Motor neuron (in vitro differentiated cells): ENCODE results near the gene CYP4F8. TPM values are rescaled to one million over a fixed set of nuclear protein-coding genes. Genes with fewer than 3 reads are reported as not detected.
"Not testable (repeated sequence)": the region's sequence is repeated elsewhere in the genome, so short reads cannot be mapped to it uniquely, and the experiment has no call there.

Experiments used
- ATAC-seq, 8 experiments: fragments of 200-7000 bp; cut with Tn5 transposase; replicated peaks in 6 of 8; 2 replicates each; pipeline ENCODE4 v1.8.0; 2021; ENCODE audit warnings: mild to moderate bottlenecking in 8 of 8, moderate library complexity in 8 of 8
- H3K27ac ChIP-seq, 2 donors: fragments of 250-450 bp; sonication (Bioruptor Pico); 2 replicates each; pipeline ENCODE4 v1.9.0; 2021; ENCODE audit warnings: antibody characterized with exemption in 2 of 2, mild to moderate bottlenecking in 2 of 2, moderate library complexity in 1 of 2
- H3K4me1 ChIP-seq, 2 donors: fragments of 250-450 bp; sonication (Bioruptor Pico); replicated peaks in 1 of 2; 2 replicates each; pipeline ENCODE4 v1.6.1; 2021; ENCODE audit warnings: antibody characterized with exemption in 2 of 2, mild to moderate bottlenecking in 2 of 2, moderate library complexity in 1 of 2
- H3K4me3 ChIP-seq, 5 donors: fragments of 250-450 bp; sonication (Bioruptor Pico); 2 replicates each; pipeline ENCODE4 v1.9.0; 2021; ENCODE audit warnings: antibody characterized with exemption in 5 of 5, mild to moderate bottlenecking in 5 of 5, moderate library complexity in 4 of 5
- WGBS, 10 experiments: fragments of 450-650 bp; shearing (Covaris generic); methylation state at CpG; one replicate each; pipeline ENCODE4 v1.0.0; 2022; 5-methylcytosine and 5-hydroxymethylcytosine counted together
- in situ Hi-C, 9 experiments: fragments of 400-800 bp; cut with MboI; loops; one replicate each; pipeline ENCODE4 v1.15.0; 2021; ENCODE audit warnings: low sequenced_read_pairs in 9 of 9, low pct_unique_long_range_greater_than_20kb in 2 of 9; ENCODE audit not compliant: unreplicated experiment in 9 of 9
- total RNA-seq, 8 experiments: library from RNA; unstranded; fragments of 300-600 nt; gene quantifications; 2 replicates each; pipeline versions ENCODE4 v1.2.3 to v1.2.4, GENCODE V29; 2022

CYP4F8 gene
- total RNA-seq, 8 experiments from 2014 or later: 0.29 to 1.1 (median 0.81) TPM; not detected in 3

DNA sequence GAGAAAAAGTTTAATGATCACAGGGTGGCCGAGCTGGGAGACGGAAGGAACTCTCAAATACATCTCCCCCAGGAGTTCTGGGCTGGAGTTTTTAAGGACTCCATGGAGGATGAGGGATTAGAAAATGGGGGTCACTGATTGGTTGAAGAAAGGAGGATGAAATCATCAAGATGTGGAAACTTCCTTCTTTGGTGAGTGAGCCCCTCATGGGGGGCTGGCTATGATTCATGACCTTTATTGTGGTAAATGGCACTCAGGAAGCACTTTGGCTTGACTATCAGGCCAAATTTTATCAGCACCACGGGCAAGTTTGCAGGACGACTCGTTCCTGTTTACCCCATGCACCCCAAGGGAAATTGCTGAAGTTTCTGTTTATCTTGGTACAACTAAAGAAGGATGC is 22.5 kb upstream of the CYP4F8 start:
- in situ Hi-C loops, ATAC-seq, H3K27ac ChIP-seq, H3K4me1 ChIP-seq, H3K4me3 ChIP-seq: not testable (repeated sequence)
- 0 to 21% (median 6%) methylated on average over 2 of the region's 5 CpGs; no CpG with 5 or more reads in 6 of the 10 experiments for WGBS, 10 experiments

DNA sequence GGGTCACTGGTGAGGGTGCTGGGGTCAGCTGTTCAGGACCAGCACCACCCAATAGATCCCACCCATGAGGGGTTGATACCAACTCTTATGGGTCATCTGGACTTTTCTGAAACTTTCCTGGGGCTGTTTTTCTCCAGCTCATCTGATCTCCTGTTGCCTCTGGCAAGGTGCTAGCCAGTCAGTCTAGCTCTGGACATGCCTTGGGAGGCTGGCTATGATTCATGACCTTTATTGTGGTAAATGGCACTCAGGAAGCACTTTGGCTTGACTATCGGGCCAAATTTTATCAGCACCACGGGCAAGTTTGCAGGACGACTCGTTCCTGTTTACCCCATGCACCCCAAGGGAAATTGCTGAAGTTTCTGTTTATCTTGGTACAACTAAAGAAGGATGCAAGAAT is 21.3 kb upstream of the CYP4F8 start:
- H3K4me3 ChIP-seq, H3K4me1 ChIP-seq, H3K27ac ChIP-seq, ATAC-seq, in situ Hi-C loops: not testable (repeated sequence)
- 8% methylated on average over 2 of the region's 4 CpGs; no CpG with 5 or more reads in 9 of the 10 experiments for WGBS, 10 experiments

- WGBS, 10 experiments: 0 to 50% (median 17%) methylated on average over 1 to 6 of the region's 6 CpGs; no CpG with 5 or more reads in 2 of the 10 experiments
- H3K4me3 ChIP-seq: no peak overlapping the region
- no peak for ATAC-seq
- in situ Hi-C loops: no loop called here
- no peak overlapping the region for H3K27ac ChIP-seq
- no peaks in the 10 kb centered on the region for H3K4me1 ChIP-seq
Measured at GRCh38 chr19:15595069-15595468, 19.9 kb upstream of the CYP4F8 start.

DNA sequence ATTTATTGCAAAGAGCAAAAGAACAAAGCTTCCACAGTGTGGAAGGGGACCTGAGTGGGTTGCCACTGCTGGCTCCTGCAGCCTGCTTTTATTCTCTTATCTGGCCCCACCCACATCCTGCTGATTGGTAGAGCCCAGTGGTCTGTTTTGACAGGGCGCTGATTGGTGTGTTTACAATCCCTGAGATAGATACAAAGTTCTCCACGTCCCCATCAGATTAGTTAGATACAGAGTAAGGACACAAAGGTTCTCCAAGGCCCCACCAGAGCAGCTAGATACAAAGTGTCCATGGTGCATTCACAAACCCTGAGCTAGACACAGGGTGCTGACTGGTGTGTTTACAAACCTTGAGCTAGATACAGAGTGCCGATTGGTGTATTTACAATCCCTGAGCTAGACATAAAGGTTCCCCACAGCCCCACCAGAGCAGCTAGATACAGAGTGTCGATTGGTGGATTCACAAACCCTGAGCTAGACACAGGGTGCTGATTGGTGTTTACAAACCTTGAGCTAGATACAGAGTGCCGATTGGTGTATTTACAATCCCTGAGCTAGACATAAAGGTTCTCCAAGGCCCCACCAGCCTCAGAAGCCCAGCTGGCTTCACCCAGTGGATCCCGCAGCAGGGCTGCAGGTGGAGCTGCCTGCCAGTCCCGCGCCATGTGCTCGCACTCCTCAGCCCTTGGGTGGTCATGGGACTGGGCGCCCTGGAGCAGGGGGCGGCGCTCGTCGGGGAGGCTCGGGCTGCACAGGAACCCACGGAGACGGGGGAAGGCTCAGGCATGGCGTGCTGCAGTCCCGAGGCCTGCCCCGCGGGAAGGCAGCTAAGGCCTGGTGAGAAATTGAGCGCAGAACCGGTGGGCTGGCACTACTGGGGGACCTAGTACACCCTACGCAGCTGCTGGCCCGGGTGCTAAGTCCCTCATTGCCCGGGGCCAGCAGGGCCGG is 6.8 kb upstream of the CYP4F8 start:
- not testable (repeated sequence) for H3K27ac ChIP-seq, H3K4me3 ChIP-seq, H3K4me1 ChIP-seq, ATAC-seq
- in situ Hi-C loops: loop anchor here in 1 of 9 experiments (25.0 kb wide), 1 partner anchor 579 kb away; the partner anchor contains the start of genes AP1M1 and FAM32A
- WGBS, 10 experiments: 12 to 80% (median 64%) methylated on average over 2 to 6 of the region's 27 CpGs; no CpG with 5 or more reads in 7 of the 10 experiments

- Histone ChIP-seq H3K4me1 (no peaks in the 10 kb centered on the region), H3K4me3 (no peak overlapping the region), H3K27ac (no peak overlapping the region)
- in situ Hi-C loops: loop anchor here in 1 of 9 experiments (25.0 kb wide), 1 partner anchor 578 kb away; the partner anchor contains the start of genes AP1M1 and FAM32A
- 30 to 88% (median 51%) methylated on average over 2 to 8 of the region's 8 CpGs; no CpG with 5 or more reads in 4 of the 10 experiments for WGBS, 10 experiments
- no peak for ATAC-seq
Measured at GRCh38 chr19:15609261-15609660, 5.8 kb upstream of the CYP4F8 start.

GRCh38 chr19:15612342-15612741 is 2.7 kb upstream of the CYP4F8 start:
- no peak overlapping the region for H3K4me3 ChIP-seq
- in situ Hi-C loops: loop anchor here in 1 of 9 experiments (25.0 kb wide), 1 partner anchor 575 kb away; the partner anchor contains the start of genes AP1M1 and FAM32A
- ATAC-seq: no peak
- H3K4me1 ChIP-seq: no peaks in the 10 kb centered on the region
- H3K27ac ChIP-seq: no peak overlapping the region
- WGBS, 10 experiments: 0 to 20% (median 0%) methylated on average over 1 to 4 of the region's 5 CpGs; no CpG with 5 or more reads in 2 of the 10 experiments

DNA sequence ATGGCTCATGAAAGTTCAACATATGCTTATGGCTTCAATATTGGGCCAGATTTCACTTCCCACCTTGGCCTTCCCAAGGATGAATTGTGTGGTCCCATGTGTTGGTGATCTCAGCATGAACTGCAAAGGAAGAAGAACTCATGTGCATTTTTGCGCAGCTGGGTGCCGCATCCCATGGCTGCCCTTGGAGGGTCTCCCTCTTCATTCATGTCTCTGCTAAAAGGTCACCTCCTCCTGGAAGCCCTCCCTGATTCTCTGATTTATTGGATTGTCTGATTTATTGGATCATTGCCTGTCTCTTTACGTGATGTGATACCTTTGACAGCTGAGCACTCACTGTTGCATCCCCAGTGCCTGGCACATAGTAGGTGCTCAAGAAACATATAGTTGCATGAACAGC is 1.7 kb upstream of the CYP4F8 start:
- Histone ChIP-seq H3K27ac (no peak overlapping the region), H3K4me1 (no peaks in the 10 kb centered on the region), H3K4me3 (no peak overlapping the region)
- no peak for ATAC-seq
- in situ Hi-C loops: loop anchor here in 1 of 9 experiments (25.0 kb wide), 1 partner anchor 574 kb away; the partner anchor contains the start of genes AP1M1 and FAM32A
- WGBS, 10 experiments: 31 to 90% (median 63%) methylated on average over 1 to 3 of the region's 3 CpGs; no CpG with 5 or more reads in 4 of the 10 experiments

GRCh38 chr19:15615526-15615925 is 508 bp downstream of the CYP4F8 start:
- 0 to 69% (median 11%) methylated on average over 2 to 7 of the region's 14 CpGs; no CpG with 5 or more reads in 5 of the 10 experiments for WGBS, 10 experiments
- no peak overlapping the region for H3K27ac ChIP-seq
- in situ Hi-C loops: loop anchor here in 1 of 9 experiments (25.0 kb wide), 1 partner anchor 572 kb away; the partner anchor contains the start of genes AP1M1 and FAM32A
- ATAC-seq: no peak
- H3K4me3 ChIP-seq: no peak overlapping the region
- H3K4me1 ChIP-seq: no peaks in the 10 kb centered on the region

DNA sequence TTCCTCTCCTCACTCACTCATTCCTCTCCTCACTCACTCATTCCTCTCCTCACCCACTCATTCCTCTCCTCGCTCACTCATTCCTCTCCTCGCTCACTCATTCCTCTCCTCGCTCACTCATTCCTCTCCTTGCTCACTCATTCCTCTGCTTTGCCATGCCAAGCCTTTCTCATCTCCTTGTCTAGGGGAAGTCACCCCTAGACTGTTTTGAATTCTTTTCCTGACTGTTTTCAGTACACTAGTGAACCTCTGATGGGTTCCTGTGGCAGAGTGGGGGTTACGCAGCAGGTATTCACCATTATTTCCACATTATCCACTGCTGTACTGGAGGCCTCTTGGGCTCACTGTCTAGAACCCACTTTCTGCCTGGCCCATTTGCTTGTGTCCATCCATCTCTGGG is 1.2 kb downstream of the CYP4F8 start:
- Histone ChIP-seq H3K4me1 (no peaks in the 10 kb centered on the region), H3K4me3 (no peak overlapping the region), H3K27ac (no peak overlapping the region)
- no peak for ATAC-seq
- in situ Hi-C loops: loop anchor here in 1 of 9 experiments (25.0 kb wide), 1 partner anchor 571 kb away; the partner anchor contains the start of genes AP1M1 and FAM32A
- 9 to 83% (median 41%) methylated on average over 1 to 4 of the region's 4 CpGs for WGBS, 10 experiments

DNA sequence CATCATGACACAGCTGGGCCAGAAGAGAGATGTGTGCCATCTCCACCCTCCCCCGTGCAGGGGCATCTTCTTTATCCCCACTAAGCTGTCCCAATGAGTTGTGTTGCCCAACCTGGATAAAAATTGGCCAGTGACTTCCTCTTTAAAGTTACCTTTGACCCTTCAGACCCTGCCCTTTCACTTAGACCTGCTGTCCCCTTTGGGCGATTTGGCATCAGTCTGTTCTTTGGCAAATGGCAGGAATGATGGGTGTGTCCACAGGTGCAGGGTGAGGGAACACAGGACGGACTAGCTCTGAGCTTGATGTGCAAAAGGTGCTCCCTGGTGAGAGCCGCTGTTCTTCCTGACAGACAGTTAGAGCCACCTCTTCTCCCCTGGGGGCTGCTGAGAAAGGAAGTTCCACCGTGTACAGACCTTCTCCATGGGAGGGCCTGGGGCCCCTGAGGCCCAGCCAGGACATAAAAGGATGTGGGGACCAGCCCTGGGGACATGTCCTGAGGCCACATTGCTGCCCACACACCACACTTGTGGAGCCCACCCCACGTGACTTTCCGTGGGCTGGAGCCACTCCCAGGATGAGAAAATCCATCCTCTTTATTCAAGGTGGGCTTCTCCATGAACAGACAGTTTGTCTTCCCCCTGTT is 1.7 kb downstream of the CYP4F8 start:
- 0 to 28% (median 12%) methylated on average over 1 to 5 of the region's 7 CpGs; no CpG with 5 or more reads in 5 of the 10 experiments for WGBS, 10 experiments
- ATAC-seq: no peak
- in situ Hi-C loops: loop anchor here in 1 of 9 experiments (25.0 kb wide), 1 partner anchor 571 kb away; the partner anchor contains the start of genes AP1M1 and FAM32A
- no peak overlapping the region for H3K27ac ChIP-seq
- no peak overlapping the region for H3K4me3 ChIP-seq
- H3K4me1 ChIP-seq: no peaks in the 10 kb centered on the region

DNA sequence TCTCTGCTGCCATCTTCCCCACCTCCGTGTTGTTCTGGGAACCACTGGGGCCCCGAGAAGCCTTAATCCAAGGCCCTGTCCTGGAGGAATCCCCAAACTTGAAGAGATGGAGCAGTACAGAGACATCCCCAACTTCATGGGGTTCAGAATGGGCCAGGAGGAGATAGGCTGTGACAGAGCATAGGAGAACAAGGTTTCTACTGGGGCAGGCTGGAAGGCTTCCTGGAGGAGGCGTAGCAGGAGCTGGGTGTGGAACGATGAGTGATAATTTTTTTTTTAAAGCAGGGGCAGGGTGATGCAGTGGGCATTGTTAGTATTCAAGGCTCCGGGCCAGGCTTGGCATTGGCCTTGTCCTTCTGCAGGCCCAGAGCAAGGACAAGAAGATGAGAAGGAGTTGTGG is 3.3 kb downstream of the CYP4F8 start:
- Histone ChIP-seq H3K4me3 (no peak overlapping the region), H3K27ac (no peak overlapping the region), H3K4me1 (no peaks in the 10 kb centered on the region)
- no peak for ATAC-seq
- in situ Hi-C loops: loop anchor here in 1 of 9 experiments (25.0 kb wide), 1 partner anchor 569 kb away; the partner anchor contains the start of genes AP1M1 and FAM32A
- 0 to 82% (median 14%) methylated on average over 1 to 5 of the region's 5 CpGs; no CpG with 5 or more reads in 3 of the 10 experiments for WGBS, 10 experiments

DNA sequence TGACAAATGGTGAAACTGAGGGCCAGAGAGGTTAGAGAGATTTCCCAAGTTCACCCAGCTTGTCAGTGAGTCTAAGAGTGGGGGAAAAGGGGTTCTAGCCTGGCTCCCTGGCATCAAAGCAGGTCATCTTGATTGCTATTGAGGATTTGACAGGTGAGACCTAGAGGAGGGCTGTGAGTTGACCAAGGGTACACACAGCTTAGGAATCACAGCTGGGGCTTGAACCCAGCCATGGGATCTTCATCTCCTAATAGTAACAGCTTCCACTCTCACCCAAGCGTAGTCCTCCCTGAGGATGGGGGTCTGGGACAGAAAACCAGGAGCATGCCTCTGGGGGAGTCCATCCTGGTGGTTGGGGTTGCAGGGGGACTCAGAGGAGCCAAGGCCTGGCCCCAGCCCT is 6.8 kb downstream of the CYP4F8 start:
- no peak overlapping the region for H3K27ac ChIP-seq
- in situ Hi-C loops: loop anchor here in 1 of 9 experiments (25.0 kb wide), 1 partner anchor 566 kb away; the partner anchor contains the start of genes AP1M1 and FAM32A
- no peak overlapping the region for H3K4me3 ChIP-seq
- H3K4me1 ChIP-seq: no peaks in the 10 kb centered on the region
- no peak for ATAC-seq
- WGBS, 10 experiments: 13% methylated on average over 1 of the region's 1 CpG; no CpG with 5 or more reads in 9 of the 10 experiments
